ENCODE measurements around the gene LGR6. TPM values are rescaled to one million over a fixed set of nuclear protein-coding genes. Genes with fewer than 3 reads are reported as not detected.
"Not testable (repeated sequence)": the region's sequence is repeated elsewhere in the genome, so short reads cannot be mapped to it uniquely, and the experiment has no call there.

Gene LGR6
- total RNA-seq, 4 donors from 2014 or later, result 0.15 TPM; not detected in 3

DNA sequence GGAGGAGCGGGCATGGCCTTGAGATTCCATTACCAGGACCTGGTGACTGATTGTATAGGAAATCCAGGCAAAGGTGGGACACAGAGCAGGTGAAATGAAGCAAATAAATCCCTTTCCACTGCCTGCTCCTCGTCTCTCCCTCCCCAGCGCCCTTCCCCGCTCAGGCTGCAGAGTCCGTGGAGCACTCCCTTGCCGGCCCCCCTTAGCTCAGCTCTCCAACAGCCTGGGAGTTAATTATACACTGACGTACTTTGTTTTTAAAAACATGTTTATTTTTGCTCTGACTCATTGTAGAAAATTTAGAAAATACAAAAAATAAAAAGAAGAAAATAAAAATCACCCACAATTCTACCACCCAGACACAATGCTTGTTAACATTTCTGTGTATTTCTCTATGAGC, 61.7 kb downstream of the LGR6 start:
- H3K27me3 ChIP-seq, result no peaks in the 10 kb centered on the region
- intact Hi-C loops (cut with DNase I; ENCODE audit: low total_unique reads), result no loop called here
- H3K36me3 ChIP-seq, result no peaks in the 10 kb centered on the region
- in situ Hi-C loops (cut with MboI; ENCODE audit: low sequenced_read_pairs in 4 of 4), result no loop called here
- no peak for ATAC-seq
- H3K27ac ChIP-seq, result no peak overlapping the region
- no peak overlapping the region for H3K4me3 ChIP-seq
- no peaks in the 10 kb centered on the region for H3K9me3 ChIP-seq
- no peaks in the 10 kb centered on the region for H3K4me1 ChIP-seq
- TF ChIP-seq, protein P1, sequence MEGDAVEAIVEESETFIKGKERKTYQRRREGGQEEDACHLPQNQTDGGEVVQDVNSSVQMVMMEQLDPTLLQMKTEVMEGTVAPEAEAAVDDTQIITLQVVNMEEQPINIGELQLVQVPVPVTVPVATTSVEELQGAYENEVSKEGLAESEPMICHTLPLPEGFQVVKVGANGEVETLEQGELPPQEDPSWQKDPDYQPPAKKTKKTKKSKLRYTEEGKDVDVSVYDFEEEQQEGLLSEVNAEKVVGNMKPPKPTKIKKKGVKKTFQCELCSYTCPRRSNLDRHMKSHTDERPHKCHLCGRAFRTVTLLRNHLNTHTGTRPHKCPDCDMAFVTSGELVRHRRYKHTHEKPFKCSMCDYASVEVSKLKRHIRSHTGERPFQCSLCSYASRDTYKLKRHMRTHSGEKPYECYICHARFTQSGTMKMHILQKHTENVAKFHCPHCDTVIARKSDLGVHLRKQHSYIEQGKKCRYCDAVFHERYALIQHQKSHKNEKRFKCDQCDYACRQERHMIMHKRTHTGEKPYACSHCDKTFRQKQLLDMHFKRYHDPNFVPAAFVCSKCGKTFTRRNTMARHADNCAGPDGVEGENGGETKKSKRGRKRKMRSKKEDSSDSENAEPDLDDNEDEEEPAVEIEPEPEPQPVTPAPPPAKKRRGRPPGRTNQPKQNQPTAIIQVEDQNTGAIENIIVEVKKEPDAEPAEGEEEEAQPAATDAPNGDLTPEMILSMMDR (IDR thresholded peaks at IDR 0.05 in 4 of 5, conservative IDR thresholded peaks at IDR 0.05 in 1 of 5), result no peak
- no peak for TF ChIP-seq POLR2A (IDR thresholded peaks at IDR 0.05)
- no peak for DNase-seq

DNA sequence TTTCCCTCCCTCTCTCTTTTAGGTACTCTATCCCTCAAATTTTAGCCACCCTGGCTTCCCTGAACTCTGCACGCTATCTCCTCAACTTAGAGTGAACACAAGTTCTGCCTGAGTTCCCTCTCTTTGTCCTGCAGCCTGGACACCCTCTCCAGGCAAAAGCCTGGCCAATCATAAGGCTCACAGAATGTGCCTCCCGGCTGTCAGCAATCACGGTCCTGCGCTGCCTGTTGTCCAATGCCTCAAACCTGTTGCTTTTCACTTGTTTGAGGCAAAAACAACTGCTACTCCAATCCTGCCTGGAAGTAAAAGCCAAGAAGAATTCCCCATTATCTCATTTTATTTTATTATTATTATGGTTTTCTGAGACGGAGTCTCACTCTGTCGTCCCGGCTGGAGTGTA, 66.1 kb downstream of the LGR6 start:
- no peak for DNase-seq

DNA sequence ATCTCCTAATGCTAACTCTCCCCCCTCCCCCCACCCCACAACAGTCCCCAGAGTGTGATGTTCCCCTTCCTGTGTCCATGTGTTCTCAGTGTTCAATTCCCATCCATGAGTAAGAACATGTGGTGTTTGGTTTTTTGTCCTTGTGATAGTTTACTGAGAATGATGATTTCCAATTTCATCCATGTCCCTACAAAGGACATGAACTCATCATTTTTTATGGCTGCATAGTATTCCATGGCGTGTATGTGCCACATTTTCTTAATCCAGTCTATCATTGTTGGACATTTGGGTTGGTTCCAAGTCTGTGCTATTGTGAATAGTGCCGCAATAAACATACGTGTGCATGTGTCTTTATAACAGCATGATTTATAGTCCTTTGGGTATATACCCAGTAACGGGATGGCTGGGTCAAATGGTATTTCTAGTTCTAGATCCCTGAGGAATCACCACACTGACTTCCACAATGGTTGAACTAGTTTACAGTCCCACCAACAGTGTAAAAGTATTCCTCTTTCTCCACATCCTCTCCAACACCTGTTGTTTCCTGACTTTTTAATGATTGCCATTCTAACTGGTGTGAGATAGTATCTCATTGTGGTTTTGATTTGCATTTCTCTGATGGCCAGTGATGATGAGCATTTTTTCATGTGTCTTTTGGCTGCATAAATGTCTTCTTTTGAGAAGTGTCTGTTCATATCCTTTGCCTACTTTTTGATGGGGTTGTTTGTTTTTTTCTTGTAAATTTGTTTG, 67.8 kb downstream of the LGR6 start:
- H3K4me3 ChIP-seq; in situ Hi-C loops (cut with MboI; ENCODE audit: low sequenced_read_pairs in 4 of 4); ATAC-seq; H3K36me3 ChIP-seq; H3K27me3 ChIP-seq; DNase-seq; intact Hi-C loops (cut with DNase I; ENCODE audit: low total_unique reads); H3K9me3 ChIP-seq; H3K27ac ChIP-seq; H3K4me1 ChIP-seq: not testable (repeated sequence)

More for the DNA sequence above, 66.1 kb downstream of the LGR6 start:
- Histone ChIP-seq H3K36me3 (no peaks in the 10 kb centered on the region), H3K27me3 (peaks cover 3 to 8% (median 6%) of the 10 kb centered on the region in 3 donors), H3K27ac (no peak overlapping the region), H3K4me1 (no peaks in the 10 kb centered on the region), H3K4me3 (no peak overlapping the region), H3K9me3 (no peaks in the 10 kb centered on the region)
- no peak for ATAC-seq
- intact Hi-C loops (cut with DNase I; ENCODE audit: low total_unique reads), result no loop called here
- in situ Hi-C loops (cut with MboI; ENCODE audit: low sequenced_read_pairs in 4 of 4), result no loop called here
- TF ChIP-seq, protein P1 (IDR thresholded peaks at IDR 0.05 in 4 of 5, conservative IDR thresholded peaks at IDR 0.05 in 1 of 5), result no peak
- TF ChIP-seq POLR2A (IDR thresholded peaks at IDR 0.05), result no peak

DNA sequence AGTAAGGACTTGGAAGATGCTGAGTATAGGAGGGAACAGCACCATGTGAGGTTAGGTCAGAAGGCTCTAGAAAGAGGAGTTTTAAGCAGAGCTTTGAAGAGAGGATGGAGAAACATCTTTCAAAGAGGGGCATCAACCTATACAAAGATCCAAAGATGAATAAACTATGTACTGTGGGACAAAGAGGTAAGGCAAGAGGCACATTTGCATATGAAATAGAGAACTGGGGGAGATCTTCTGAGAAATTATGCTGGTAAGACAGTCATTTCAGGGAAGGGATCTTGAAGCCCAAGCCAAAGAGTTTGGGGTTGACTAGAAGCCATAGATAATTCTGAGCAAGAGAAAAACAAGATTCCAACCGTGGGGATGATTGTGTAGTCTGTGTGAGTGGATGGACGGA, 70.0 kb downstream of the LGR6 start:
- DNase-seq, result no peak
- Histone ChIP-seq H3K27ac (no peak overlapping the region), H3K27me3 (peaks cover 3 to 8% (median 6%) of the 10 kb centered on the region in 3 donors), H3K36me3 (no peaks in the 10 kb centered on the region), H3K9me3 (no peaks in the 10 kb centered on the region), H3K4me1 (no peaks in the 10 kb centered on the region), H3K4me3 (no peak overlapping the region)
- TF ChIP-seq POLR2A (IDR thresholded peaks at IDR 0.05), result no peak
- TF ChIP-seq, protein P1 (IDR thresholded peaks at IDR 0.05 in 4 of 5, conservative IDR thresholded peaks at IDR 0.05 in 1 of 5), result no peak
- in situ Hi-C loops (cut with MboI; ENCODE audit: low sequenced_read_pairs in 4 of 4), result no loop called here
- intact Hi-C loops (cut with DNase I; ENCODE audit: low total_unique reads), result no loop called here
- ATAC-seq, result no peak

DNA sequence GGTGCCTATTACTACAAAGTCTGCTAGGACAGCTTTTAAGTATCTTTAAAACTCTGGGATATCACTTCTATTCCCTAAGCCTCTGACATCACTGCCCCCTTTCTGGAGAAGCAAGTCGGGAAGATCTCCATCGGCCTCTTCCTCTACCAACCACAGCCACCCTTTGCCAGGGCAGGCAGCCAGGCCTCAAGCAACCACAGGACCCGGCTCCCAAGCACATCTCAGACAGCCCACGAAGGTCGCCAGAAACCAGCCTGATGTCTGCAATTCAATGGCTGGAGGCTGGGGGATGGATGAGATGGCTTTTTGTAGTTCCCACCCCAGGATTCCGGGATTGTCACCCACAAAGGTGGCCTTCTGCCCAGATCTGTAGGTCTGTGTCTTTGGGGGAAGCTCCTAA, 70.7 kb downstream of the LGR6 start:
- in situ Hi-C loops (cut with MboI; ENCODE audit: low sequenced_read_pairs in 4 of 4), result no loop called here
- DNase-seq (no peak), ATAC-seq (no peak)
- no peaks in the 10 kb centered on the region for H3K4me1 ChIP-seq
- no peaks in the 10 kb centered on the region for H3K36me3 ChIP-seq
- H3K27me3 ChIP-seq, result peaks cover 3 to 8% (median 6%) of the 10 kb centered on the region in 3 donors
- H3K27ac ChIP-seq, result no peak overlapping the region
- no peaks in the 10 kb centered on the region for H3K9me3 ChIP-seq
- intact Hi-C loops (cut with DNase I; ENCODE audit: low total_unique reads), result no loop called here
- H3K4me3 ChIP-seq, result no peak overlapping the region
- TF ChIP-seq, protein P1 (IDR thresholded peaks at IDR 0.05 in 4 of 5, conservative IDR thresholded peaks at IDR 0.05 in 1 of 5), result no peak
- no peak for TF ChIP-seq POLR2A (IDR thresholded peaks at IDR 0.05)
